Activated naive CD8-positive, alpha-beta T cell treated with anti-CD3 and anti-CD28 coated beads, Interleukin-2, amount 10 ng/mL, durations not matched to agents 7 days and 5 days (primary cell): ENCODE measurements around the gene KCNB1. TPM values are rescaled to one million over a fixed set of nuclear protein-coding genes. Genes with fewer than 3 reads are reported as not detected.

ENCODE experiments used
- ATAC-seq: fragments of 150-1000 bp; cut with Tn5 transposase; one replicate; pipeline ENCODE4 v1.10.0; 2021; ENCODE audit warnings: low read depth, moderate library complexity
- POLR2A ChIA-PET: fragments of 350-600 bp; sonication (Branson Sonifier 250); formaldehyde crosslinking; loops from one replicate; lab custom pipeline; 2021; ENCODE audit warnings: antibody characterized with exemption; lab: Charles Lee
- DNase-seq: peaks from one replicate; pipeline ENCODE4 v3.0.0; 2021
- H3K27ac Mint-ChIP-seq: one replicate; pipeline ENCODE4 v1.8.0; 2022; ENCODE audit warnings: mild to moderate bottlenecking, mixed read lengths
- H3K27me3 Mint-ChIP-seq: one replicate; pipeline ENCODE4 v1.8.0; 2022; ENCODE audit warnings: mild to moderate bottlenecking, moderate library complexity, mixed read lengths
- H3K36me3 Mint-ChIP-seq: one replicate; pipeline ENCODE4 v1.8.0; 2021; ENCODE audit warnings: mild to moderate bottlenecking, mixed read lengths
- H3K4me1 Mint-ChIP-seq: one replicate; pipeline ENCODE4 v1.8.0; 2021; ENCODE audit warnings: mixed read lengths
- H3K4me3 Mint-ChIP-seq: one replicate; pipeline ENCODE4 v1.8.0; 2022; ENCODE audit warnings: mild to moderate bottlenecking, moderate library complexity, mixed read lengths
- H3K9me3 Mint-ChIP-seq: one replicate; pipeline ENCODE4 v1.8.0; 2021; ENCODE audit warnings: mixed read lengths
- total RNA-seq, 2 experiments: library from RNA; stranded (reverse); gene quantifications; one replicate each; pipeline ENCODE4 v1.2.3, GENCODE V29; 2021

Gene KCNB1
- total RNA-seq, 2 experiments from 2014 or later = 0.09 TPM; not detected in 1

DNA sequence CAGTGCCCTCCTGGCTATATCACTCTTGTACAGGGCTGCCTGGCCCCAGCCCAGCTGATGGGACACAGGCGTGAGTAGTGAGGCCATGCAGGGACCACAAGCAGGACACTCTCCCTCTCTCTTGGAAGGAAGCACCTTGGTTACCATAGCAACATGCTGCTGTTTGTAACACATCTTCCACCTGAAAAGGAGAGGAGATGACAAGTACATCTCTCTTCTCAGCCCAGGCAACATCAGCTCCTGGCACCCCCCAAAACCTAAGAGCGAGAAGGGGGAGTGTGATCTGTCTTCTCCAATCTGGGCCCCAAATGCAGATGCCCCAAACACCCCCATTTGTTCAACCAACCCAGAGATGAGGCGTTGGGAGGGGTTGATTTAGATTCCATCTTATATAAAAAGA, 49.9 kb downstream of the KCNB1 start:
- no peaks in the 10 kb centered on the region for H3K36me3 Mint-ChIP-seq
- DNase-seq (no peak), ATAC-seq (no peak)
- no peaks in the 10 kb centered on the region for H3K4me1 Mint-ChIP-seq
- no peaks in the 10 kb centered on the region for H3K9me3 Mint-ChIP-seq
- POLR2A ChIA-PET = no interaction called here
- no peak overlapping the region for H3K27ac Mint-ChIP-seq
- H3K4me3 Mint-ChIP-seq = no peak overlapping the region
- H3K27me3 Mint-ChIP-seq = peaks cover 28% of the 10 kb centered on the region

GRCh38 chr20:49431329-49431728, 51.1 kb downstream of the KCNB1 start:
- no peaks in the 10 kb centered on the region for H3K4me1 Mint-ChIP-seq
- no peak overlapping the region for H3K4me3 Mint-ChIP-seq
- H3K9me3 Mint-ChIP-seq = no peaks in the 10 kb centered on the region
- H3K27ac Mint-ChIP-seq = no peak overlapping the region
- POLR2A ChIA-PET = no interaction called here
- no peaks in the 10 kb centered on the region for H3K36me3 Mint-ChIP-seq
- no peak for DNase-seq
- H3K27me3 Mint-ChIP-seq = peaks cover 36% of the 10 kb centered on the region
- no peak for ATAC-seq

DNA sequence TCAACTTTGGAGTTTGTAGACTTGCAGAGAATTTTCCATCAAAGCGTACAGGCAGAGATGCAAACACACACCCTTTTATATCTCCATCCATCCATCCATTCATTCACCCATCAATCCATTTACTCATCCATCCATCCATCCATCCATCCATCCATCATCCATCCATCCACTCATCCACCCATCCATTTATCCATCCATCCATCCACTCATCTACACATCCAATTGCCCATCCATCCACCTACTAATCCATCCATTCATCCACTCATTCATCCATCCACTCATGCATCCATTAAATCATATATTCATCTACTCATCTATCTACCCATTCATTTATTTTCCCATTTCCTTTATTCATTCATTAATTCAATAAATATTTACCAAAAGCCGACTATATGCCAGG, 52.1 kb downstream of the KCNB1 start:
- ATAC-seq (no peak), DNase-seq (no peak)
- H3K4me1 Mint-ChIP-seq = no peaks in the 10 kb centered on the region
- H3K4me3 Mint-ChIP-seq = no peak overlapping the region
- no peaks in the 10 kb centered on the region for H3K9me3 Mint-ChIP-seq
- no peaks in the 10 kb centered on the region for H3K36me3 Mint-ChIP-seq
- POLR2A ChIA-PET = no interaction called here
- H3K27ac Mint-ChIP-seq = no peak overlapping the region
- peaks cover 34% of the 10 kb centered on the region for H3K27me3 Mint-ChIP-seq

GRCh38 chr20:49427751-49428518, 54.5 kb downstream of the KCNB1 start:
- ATAC-seq (no peak), DNase-seq (no peak)
- H3K4me3 Mint-ChIP-seq = no peak overlapping the region
- POLR2A ChIA-PET = no interaction called here
- H3K36me3 Mint-ChIP-seq = no peaks in the 10 kb centered on the region
- no peaks in the 10 kb centered on the region for H3K4me1 Mint-ChIP-seq
- no peak overlapping the region for H3K27ac Mint-ChIP-seq
- H3K27me3 Mint-ChIP-seq = peaks cover 33% of the 10 kb centered on the region
- H3K9me3 Mint-ChIP-seq = no peaks in the 10 kb centered on the region

GRCh38 chr20:49426873-49427272, 55.6 kb downstream of the KCNB1 start:
- Mint-ChIP-seq H3K4me1 (no peaks in the 10 kb centered on the region), H3K9me3 (no peaks in the 10 kb centered on the region), H3K36me3 (no peaks in the 10 kb centered on the region), H3K27me3 (peaks cover 33% of the 10 kb centered on the region), H3K4me3 (no peak overlapping the region), H3K27ac (no peak overlapping the region)
- no peak for DNase-seq
- no peak for ATAC-seq
- POLR2A ChIA-PET = no interaction called here

GRCh38 chr20:49426395-49426794, 56.1 kb downstream of the KCNB1 start:
- Mint-ChIP-seq H3K27ac (no peak overlapping the region), H3K4me1 (no peaks in the 10 kb centered on the region), H3K9me3 (no peaks in the 10 kb centered on the region), H3K4me3 (no peak overlapping the region), H3K36me3 (no peaks in the 10 kb centered on the region), H3K27me3 (peaks cover 33% of the 10 kb centered on the region)
- DNase-seq (no peak), ATAC-seq (no peak)
- POLR2A ChIA-PET = no interaction called here

GRCh38 chr20:49424536-49424935, 57.9 kb downstream of the KCNB1 start:
- no peak overlapping the region for H3K4me3 Mint-ChIP-seq
- no peak for ATAC-seq
- POLR2A ChIA-PET = no interaction called here
- no peaks in the 10 kb centered on the region for H3K9me3 Mint-ChIP-seq
- no peak for DNase-seq
- no peak overlapping the region for H3K27ac Mint-ChIP-seq
- H3K4me1 Mint-ChIP-seq = no peaks in the 10 kb centered on the region
- no peaks in the 10 kb centered on the region for H3K36me3 Mint-ChIP-seq
- peaks cover 25% of the 10 kb centered on the region for H3K27me3 Mint-ChIP-seq

DNA sequence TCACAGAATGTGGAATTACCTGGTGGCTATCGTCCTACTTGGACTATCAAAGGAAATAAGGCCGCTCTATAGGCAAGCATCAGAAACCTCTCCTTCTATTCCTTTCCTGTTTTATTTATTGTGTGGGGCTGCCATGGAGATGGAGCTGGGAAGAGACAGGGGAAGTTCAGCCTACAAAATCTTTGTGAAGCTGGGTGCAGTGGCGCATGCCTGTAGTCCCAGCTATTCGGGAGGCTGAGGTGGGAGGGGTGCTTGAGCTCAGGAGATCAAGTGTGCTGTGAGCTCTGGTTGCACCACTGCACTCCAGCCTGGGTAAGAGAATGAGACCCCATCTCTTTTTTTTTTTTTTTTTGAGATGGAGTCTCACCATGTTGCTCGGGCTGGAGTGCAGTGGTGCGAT, 60.3 kb downstream of the KCNB1 start:
- Mint-ChIP-seq H3K4me1 (no peaks in the 10 kb centered on the region), H3K4me3 (no peak overlapping the region), H3K27me3 (peaks cover 21% of the 10 kb centered on the region), H3K27ac (no peak overlapping the region), H3K36me3 (no peaks in the 10 kb centered on the region), H3K9me3 (no peaks in the 10 kb centered on the region)
- ATAC-seq (no peak), DNase-seq (no peak)
- POLR2A ChIA-PET = no interaction called here

DNA sequence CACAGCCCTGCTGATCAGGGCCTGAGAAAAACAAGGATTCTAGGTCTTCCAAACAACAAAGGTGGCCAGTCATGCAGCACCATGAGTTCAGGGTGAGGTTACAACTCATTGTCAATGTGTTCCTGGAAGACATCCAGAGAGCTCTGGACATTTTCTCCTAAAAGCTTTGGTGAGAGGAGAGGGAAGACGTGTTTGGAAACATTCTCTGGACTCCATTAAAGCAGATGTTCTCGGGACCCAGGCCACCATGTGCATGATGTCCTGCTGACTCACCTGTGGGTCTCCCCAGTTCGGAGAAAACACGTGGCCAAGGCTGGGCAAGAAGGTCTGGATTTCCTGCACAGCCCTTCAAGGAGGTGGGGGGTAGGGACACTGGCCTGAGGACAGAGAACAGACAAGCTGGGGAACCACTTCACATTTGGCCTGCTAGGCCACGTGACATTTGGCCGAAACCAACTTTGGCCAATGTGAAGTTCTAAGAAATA, 61.6 kb downstream of the KCNB1 start:
- Mint-ChIP-seq H3K36me3 (no peaks in the 10 kb centered on the region), H3K4me1 (no peaks in the 10 kb centered on the region), H3K9me3 (no peaks in the 10 kb centered on the region), H3K27ac (no peak overlapping the region), H3K4me3 (no peak overlapping the region), H3K27me3 (peaks cover 15% of the 10 kb centered on the region)
- ATAC-seq (no peak), DNase-seq (no peak)
- POLR2A ChIA-PET = no interaction called here

- ATAC-seq = no peak
Measured at GRCh38 chr20:49420292-49420691, 62.2 kb downstream of the KCNB1 start.

DNA sequence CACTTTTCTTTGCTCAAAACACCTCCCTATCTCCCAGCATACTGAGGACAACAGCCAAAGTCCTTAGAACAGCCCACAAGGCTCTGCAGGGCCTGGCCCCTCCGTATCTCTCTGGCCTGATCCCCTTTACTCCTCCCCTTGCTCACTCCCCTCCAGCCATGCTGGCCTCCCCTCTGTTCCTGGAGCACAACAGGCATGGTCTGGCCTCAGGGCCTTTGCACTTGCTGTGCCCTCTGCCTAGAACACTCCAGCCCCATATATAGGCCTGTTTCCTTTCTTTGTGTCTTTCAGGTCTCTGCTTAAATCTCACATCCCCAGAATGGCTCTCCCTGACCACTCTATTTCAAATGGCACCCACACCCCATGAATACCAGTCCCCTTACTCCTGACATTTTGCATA, 62.7 kb downstream of the KCNB1 start:
- POLR2A ChIA-PET = no interaction called here
- no peaks in the 10 kb centered on the region for H3K36me3 Mint-ChIP-seq
- H3K9me3 Mint-ChIP-seq = no peaks in the 10 kb centered on the region
- no peak for DNase-seq
- no peaks in the 10 kb centered on the region for H3K4me1 Mint-ChIP-seq
- H3K4me3 Mint-ChIP-seq = no peak overlapping the region
- H3K27ac Mint-ChIP-seq = no peak overlapping the region
- ATAC-seq = no peak
- H3K27me3 Mint-ChIP-seq = peaks cover 17% of the 10 kb centered on the region

More at GRCh38 chr20:49420292-49420691, 62.2 kb downstream of the KCNB1 start:
- Mint-ChIP-seq H3K36me3 (no peaks in the 10 kb centered on the region), H3K27ac (no peak overlapping the region), H3K27me3 (peaks cover 17% of the 10 kb centered on the region), H3K4me3 (no peak overlapping the region), H3K9me3 (no peaks in the 10 kb centered on the region), H3K4me1 (no peaks in the 10 kb centered on the region)
- no peak for DNase-seq
- POLR2A ChIA-PET = no interaction called here

DNA sequence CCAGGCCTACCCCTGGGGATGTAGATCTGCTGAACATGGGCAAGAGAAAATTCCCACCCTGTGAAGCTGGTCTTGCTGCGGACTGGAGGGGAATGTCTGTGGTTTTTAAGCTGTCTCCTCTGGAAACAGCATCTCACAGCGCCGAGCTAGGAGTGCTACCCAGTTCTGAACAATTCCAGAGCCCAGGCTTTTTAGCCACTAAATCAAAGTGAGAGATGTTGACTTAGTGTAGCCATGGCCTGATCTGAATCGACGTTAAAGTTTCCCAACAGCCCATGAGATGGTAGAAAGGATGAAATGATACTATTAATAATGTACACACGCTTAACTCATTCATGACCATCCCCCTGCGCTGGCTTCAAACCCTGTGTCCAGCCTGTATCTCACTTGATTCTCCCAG, 63.7 kb downstream of the KCNB1 start:
- no peaks in the 10 kb centered on the region for H3K9me3 Mint-ChIP-seq
- no peak overlapping the region for H3K4me3 Mint-ChIP-seq
- H3K27me3 Mint-ChIP-seq = peaks cover 19% of the 10 kb centered on the region
- no peaks in the 10 kb centered on the region for H3K4me1 Mint-ChIP-seq
- no peak for DNase-seq
- ATAC-seq = no peak
- POLR2A ChIA-PET = no interaction called here
- H3K36me3 Mint-ChIP-seq = no peaks in the 10 kb centered on the region
- H3K27ac Mint-ChIP-seq = no peak overlapping the region

- H3K27me3 Mint-ChIP-seq = peaks cover 27% of the 10 kb centered on the region
- no peak overlapping the region for H3K4me3 Mint-ChIP-seq
- ATAC-seq (no peak), DNase-seq (no peak)
- H3K9me3 Mint-ChIP-seq = no peaks in the 10 kb centered on the region
- POLR2A ChIA-PET = no interaction called here
- no peak overlapping the region for H3K27ac Mint-ChIP-seq
- no peaks in the 10 kb centered on the region for H3K36me3 Mint-ChIP-seq
- no peaks in the 10 kb centered on the region for H3K4me1 Mint-ChIP-seq
Measured at GRCh38 chr20:49417843-49418555, 64.5 kb downstream of the KCNB1 start.

DNA sequence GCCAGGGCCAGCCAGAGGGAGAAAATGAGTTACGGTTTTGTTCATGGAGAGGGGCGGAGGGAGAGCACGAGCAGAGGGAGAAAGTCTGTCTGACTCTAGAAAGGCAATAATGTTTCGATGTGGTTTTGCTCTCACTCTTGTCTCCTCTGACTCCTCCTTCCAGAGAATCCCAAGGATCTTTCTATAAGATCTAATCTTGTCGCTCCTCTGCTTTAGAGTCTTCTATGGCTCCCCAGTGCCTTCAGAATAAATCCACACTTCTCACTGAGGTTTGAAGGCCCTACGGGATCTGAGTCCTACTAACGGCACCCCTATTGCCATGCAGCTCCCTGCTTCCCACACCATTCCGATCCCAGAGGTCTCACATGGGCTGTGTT, 66.8 kb downstream of the KCNB1 start:
- POLR2A ChIA-PET = no interaction called here
- H3K9me3 Mint-ChIP-seq = no peaks in the 10 kb centered on the region
- ATAC-seq (no peak), DNase-seq (no peak)
- H3K27me3 Mint-ChIP-seq = peaks cover 37% of the 10 kb centered on the region
- no peak overlapping the region for H3K27ac Mint-ChIP-seq
- no peaks in the 10 kb centered on the region for H3K4me1 Mint-ChIP-seq
- no peaks in the 10 kb centered on the region for H3K36me3 Mint-ChIP-seq
- no peak overlapping the region for H3K4me3 Mint-ChIP-seq
